Astrocyte (in vitro differentiated cells and primary cell): ENCODE data around the gene RTL5.

Experiments
- CTCF ChIP-seq: IDR thresholded peaks from 2 replicates; pipeline ENCODE4 v1.5.1; 2011; ENCODE audit warnings: low read depth, mild to moderate bottlenecking, inconsistent platforms, low read length, moderate library complexity; ENCODE audit not compliant: insufficient read depth
- EZH2 ChIP-seq: IDR thresholded peaks from 2 replicates; pipeline ENCODE4 v1.6.1; 2012; ENCODE audit warnings: mild to moderate bottlenecking, low read length, inconsistent platforms; ENCODE audit not compliant: insufficient read depth

- TF ChIP-seq CTCF (no peak), EZH2 (no peak)
These were observed 16.3 kb downstream of the RTL5 start for GRCh38 chrX:72115380-72115779.
